Measurements from ENCODE around the gene TMEM175. TPM values are rescaled to one million over a fixed set of nuclear protein-coding genes. Genes with fewer than 3 reads are reported as not detected.

TMEM175 gene, protein sequence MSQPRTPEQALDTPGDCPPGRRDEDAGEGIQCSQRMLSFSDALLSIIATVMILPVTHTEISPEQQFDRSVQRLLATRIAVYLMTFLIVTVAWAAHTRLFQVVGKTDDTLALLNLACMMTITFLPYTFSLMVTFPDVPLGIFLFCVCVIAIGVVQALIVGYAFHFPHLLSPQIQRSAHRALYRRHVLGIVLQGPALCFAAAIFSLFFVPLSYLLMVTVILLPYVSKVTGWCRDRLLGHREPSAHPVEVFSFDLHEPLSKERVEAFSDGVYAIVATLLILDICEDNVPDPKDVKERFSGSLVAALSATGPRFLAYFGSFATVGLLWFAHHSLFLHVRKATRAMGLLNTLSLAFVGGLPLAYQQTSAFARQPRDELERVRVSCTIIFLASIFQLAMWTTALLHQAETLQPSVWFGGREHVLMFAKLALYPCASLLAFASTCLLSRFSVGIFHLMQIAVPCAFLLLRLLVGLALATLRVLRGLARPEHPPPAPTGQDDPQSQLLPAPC
- total RNA-seq, result 42.4 TPM
- long read RNA-seq, transcript TMEM175-201 (11 exons, 1,860 nt), result major isoform, 21 of 92 reads
- long read RNA-seq, transcript TMEM175-212 (9 exons, 1,399 nt), result minor isoform, 14 of 92 reads
- long read RNA-seq, transcript TMEM175-202 (11 exons, 2,236 nt), result minor isoform, 9 of 92 reads
- long read RNA-seq, partial matches to known transcripts, result 10 of 92 reads
- long read RNA-seq, other reads (novel, unspliced or antisense), result 35 of 92 reads

DNA sequence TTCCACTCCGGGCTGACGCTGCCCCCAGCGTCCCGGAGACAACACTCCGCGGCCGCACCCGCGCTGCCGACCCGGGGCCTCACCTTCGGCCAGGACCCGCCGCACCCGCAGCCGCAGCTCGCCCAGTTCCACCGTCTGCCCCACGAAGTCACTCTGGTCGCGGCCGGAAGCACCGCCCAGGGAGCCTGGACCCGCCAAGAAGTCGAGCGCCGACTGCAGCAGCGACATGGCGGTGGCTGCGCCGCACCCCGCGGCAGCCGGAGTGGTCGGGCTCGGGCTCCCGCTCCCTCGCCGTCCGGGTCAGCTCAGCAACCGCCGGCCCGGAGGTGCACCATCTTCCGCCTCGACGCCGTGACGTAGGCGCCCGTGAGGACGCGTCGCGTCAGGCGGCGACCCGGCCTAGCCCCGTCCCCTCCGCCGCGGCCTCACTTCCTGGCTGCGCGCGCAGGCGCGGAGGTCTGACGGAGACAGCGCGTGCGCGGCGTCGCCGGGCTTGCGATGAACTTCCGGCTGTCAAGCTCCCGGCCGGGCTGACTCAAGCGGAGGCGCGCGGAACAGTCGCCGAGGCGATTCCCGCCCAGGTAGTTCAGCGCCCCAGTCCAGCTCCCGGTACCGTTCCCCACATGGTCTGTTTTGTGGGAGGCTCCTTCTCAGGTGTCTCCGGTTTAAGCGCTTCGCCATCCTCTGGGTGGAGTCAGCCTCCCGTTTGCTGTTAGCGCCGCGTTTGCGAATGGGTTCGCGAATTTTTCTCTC lies at the start of gene TMEM175, which contains the start of gene GAK:
Gene TMEM175, plus strand, starts transcription at position 501 of the 753 bp plus-strand sequence. CDS start 15,280 bp downstream, outside the sequence.
Gene GAK, minus strand, starts transcription at position 357 of the 753 bp plus-strand sequence. Its CDS starts 129 bp downstream, at position 228.
- Histone ChIP-seq H3K36me3 (no peaks in the 10 kb centered on the region), H3K9me3 (no peaks in the 10 kb centered on the region), H3K4me1 (peaks cover 30% of the 10 kb centered on the region), H3K27ac (peak within 1 kb of the TSS; percentile 96), H3K27me3 (no peaks in the 10 kb centered on the region), H3K4me3 (peak within 1 kb of the TSS; percentile 100)
- ATAC-seq, result peak; percentile 98
- intact Hi-C loops (cut with DNase I), result no loop called here
- peak; percentile 99 for DNase-seq
- TF ChIP-seq, protein P1, sequence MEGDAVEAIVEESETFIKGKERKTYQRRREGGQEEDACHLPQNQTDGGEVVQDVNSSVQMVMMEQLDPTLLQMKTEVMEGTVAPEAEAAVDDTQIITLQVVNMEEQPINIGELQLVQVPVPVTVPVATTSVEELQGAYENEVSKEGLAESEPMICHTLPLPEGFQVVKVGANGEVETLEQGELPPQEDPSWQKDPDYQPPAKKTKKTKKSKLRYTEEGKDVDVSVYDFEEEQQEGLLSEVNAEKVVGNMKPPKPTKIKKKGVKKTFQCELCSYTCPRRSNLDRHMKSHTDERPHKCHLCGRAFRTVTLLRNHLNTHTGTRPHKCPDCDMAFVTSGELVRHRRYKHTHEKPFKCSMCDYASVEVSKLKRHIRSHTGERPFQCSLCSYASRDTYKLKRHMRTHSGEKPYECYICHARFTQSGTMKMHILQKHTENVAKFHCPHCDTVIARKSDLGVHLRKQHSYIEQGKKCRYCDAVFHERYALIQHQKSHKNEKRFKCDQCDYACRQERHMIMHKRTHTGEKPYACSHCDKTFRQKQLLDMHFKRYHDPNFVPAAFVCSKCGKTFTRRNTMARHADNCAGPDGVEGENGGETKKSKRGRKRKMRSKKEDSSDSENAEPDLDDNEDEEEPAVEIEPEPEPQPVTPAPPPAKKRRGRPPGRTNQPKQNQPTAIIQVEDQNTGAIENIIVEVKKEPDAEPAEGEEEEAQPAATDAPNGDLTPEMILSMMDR (IDR thresholded peaks at IDR 0.05), result no peak

DNA sequence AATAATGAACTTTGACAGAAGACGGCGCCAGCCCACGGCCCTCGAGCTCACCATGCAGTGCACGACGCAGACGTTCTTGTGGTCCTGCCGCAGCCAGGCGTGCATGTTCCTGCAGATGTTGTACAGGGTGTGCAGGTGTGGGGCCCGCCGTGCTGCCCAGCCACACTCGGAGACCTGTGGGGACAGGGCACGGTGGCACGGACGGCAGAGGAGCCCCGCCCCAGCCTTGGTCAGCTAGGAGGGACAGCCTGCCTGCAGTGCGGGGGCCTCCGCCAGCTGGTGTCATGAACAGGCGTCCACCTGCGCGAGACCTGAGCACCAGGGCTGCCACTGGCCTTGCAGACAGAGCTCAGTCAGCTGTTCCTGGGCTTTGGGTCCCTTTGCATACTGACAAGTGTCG lies 49.6 kb upstream of the TMEM175 start:
- Histone ChIP-seq H3K4me1 (no peaks in the 10 kb centered on the region), H3K27me3 (no peaks in the 10 kb centered on the region), H3K36me3 (peaks cover 85% of the 10 kb centered on the region), H3K27ac (no peak overlapping the region), H3K9me3 (no peaks in the 10 kb centered on the region), H3K4me3 (no peak overlapping the region)
- DNase-seq (no peak), ATAC-seq (no peak)
- TF ChIP-seq, protein P1 (IDR thresholded peaks at IDR 0.05), result no peak
- intact Hi-C loops (cut with DNase I), result no loop called here

DNA sequence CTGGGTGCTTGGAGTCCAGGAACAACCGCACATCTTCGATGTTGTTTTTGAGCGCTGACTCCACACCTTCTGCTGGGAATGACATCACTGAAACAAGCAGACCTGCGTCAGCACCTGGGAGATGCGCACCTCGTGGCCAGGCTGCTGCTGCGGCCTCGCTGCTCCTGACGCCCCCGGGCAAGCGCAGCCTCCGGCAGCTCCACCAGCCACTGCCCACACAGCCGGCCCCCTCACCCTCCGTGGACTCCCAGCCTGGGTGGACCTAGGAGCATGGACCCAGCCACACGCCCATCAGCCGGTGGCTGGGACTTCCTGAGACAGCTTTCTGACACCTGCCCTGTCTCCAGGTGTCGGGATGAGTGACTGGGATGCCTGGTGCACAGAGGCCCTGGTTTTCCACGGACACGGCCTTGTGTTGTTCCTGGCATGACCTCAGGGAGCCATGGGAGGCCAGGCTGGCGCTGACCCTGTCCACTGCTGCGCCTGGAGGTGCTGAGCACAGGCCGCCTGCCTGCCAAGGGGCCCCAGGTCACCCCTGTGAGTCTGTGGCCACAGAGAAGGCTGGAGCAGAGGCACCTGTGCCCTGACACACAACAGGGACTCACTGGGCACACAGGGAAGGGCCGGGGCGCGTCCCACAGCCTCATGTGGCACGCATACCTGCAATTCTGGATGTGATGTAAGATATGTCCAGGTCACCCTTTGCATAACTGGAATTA lies 48.7 kb upstream of the TMEM175 start:
- DNase-seq, result no peak
- TF ChIP-seq, protein P1 (IDR thresholded peaks at IDR 0.05), result no peak
- Histone ChIP-seq H3K36me3 (peaks cover 85% of the 10 kb centered on the region), H3K27me3 (no peaks in the 10 kb centered on the region), H3K4me3 (no peak overlapping the region), H3K9me3 (no peaks in the 10 kb centered on the region), H3K27ac (no peak overlapping the region), H3K4me1 (no peaks in the 10 kb centered on the region)
- intact Hi-C loops (cut with DNase I), result no loop called here
- no peak for ATAC-seq

DNA sequence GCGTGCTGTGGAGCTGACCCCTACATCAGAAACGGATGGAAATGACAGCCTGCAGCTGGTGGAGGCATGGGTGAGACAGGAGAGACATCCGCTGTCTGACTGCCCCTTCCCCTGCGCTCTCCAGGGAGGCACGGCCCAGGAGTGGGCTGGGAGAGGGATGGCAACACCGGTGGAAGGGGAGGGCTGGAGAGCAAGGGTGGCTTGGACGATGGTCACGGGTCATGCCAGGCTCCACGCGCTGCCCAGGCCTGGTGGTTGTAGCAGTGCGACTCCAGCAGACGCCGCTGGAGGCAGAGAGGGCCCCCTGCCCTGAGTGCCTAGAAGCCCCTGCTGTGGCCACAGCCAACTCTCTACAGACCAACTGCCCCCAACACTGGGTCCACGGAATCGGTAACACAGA lies 48.0 kb upstream of the TMEM175 start:
- peaks cover 84% of the 10 kb centered on the region for H3K36me3 ChIP-seq
- H3K27ac ChIP-seq, result no peak overlapping the region
- ATAC-seq, result no peak
- no peaks in the 10 kb centered on the region for H3K27me3 ChIP-seq
- no peak overlapping the region for H3K4me3 ChIP-seq
- intact Hi-C loops (cut with DNase I), result no loop called here
- H3K9me3 ChIP-seq, result no peaks in the 10 kb centered on the region
- no peaks in the 10 kb centered on the region for H3K4me1 ChIP-seq
- TF ChIP-seq, protein P1 (IDR thresholded peaks at IDR 0.05), result no peak
- no peak for DNase-seq

DNA sequence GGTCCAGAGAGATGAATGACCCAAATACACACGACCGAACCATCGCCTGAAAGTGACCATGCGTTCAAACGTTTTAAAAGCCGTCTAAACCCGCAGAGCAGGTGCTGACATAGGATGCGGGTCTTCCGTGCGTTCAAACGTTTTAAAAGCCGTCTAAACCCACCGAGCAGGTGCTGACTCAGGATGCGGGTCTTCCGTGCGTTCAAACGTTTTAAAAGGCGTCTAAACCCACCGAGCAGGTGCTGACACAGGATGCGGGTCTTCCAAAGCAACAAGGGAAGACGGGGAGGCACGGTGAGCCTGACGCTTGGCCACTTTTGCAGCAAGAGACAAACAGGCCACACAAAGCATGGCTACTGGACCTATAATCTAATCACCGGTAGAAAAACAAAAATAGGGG lies 47.4 kb upstream of the TMEM175 start:
- Histone ChIP-seq H3K4me1 (no peaks in the 10 kb centered on the region), H3K4me3 (no peak overlapping the region), H3K27me3 (no peaks in the 10 kb centered on the region), H3K9me3 (no peaks in the 10 kb centered on the region), H3K36me3 (peaks cover 84% of the 10 kb centered on the region), H3K27ac (no peak overlapping the region)
- intact Hi-C loops (cut with DNase I), result no loop called here
- TF ChIP-seq, protein P1 (IDR thresholded peaks at IDR 0.05), result no peak
- DNase-seq (no peak), ATAC-seq (no peak)

Measured in upper lobe of right lung (tissue), 1 donor.